ENCODE results near the gene INTS14.

DNA sequence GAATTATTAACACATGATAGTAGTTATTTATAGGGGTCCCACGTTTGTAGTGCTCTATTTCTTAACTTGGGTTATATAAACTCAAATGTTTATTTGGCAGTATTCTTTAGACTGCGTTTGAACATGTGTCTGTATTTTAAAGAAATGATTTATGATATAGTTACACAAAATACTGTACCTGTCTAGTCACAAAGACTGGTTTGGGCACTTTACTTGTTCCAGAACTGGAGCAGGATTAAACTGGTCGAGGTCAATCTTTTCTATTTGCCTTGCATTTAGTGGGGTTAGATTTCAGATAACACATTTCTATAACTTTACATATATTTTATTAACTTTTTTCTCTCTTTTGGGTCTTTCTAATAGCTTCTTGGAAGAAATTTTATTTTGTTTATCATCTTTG, 41.2 kb downstream of the INTS14 start:
- no peak for TF ChIP-seq POLR2A (IDR thresholded peaks at IDR 0.05; ENCODE audit: low read length)
- TF ChIP-seq GATA1 (IDR thresholded peaks at IDR 0.05; ENCODE audit: low read depth, low read length): no peak
